Activated gamma-delta T cell (primary cell): ENCODE measurements around the gene BRIP1.

Source experiments
- DNase-seq: peaks from one replicate; lab custom pipeline; 2025; lab: John Stamatoyannopoulos, UW

BRIP1 gene

DNA sequence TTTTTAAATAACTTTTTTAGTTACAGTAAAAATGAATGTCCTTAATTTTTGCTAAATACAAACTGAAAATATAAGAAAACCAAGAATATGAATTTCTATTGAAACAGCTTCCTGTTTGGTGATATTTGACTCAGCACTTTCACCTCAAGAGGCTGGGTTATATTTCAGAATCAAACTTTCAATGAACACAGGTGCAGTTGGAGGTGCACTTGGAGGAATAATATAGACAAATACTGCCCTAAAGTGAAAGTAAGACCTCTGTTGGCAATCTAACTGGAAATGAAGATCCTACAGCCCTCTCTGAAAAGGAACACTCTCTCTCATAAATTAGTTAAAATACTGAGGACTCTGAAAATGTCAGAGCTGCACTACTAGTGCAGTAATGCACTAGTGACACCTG lies 106.2 kb downstream of the BRIP1 start:
- DNase-seq = no peak

DNA sequence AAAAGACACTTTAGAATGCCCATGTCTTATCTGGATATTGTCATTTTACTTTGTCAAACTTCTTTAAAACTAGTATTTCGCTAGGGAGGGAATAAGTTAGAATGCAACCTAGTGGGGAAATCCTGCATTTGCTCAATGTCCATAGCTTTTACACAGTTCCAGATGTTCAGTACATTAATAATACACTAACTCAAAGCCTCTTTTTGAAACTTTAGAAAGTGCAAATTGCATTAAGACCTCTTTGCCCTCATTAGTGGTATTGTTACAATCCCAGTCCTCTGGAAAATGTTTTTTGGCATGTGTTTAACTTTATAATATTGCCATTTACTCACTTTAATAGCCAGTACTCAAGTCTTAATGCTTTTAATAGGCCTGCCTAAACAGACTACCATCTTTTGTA lies 106.8 kb downstream of the BRIP1 start:
- no peak for DNase-seq

DNA sequence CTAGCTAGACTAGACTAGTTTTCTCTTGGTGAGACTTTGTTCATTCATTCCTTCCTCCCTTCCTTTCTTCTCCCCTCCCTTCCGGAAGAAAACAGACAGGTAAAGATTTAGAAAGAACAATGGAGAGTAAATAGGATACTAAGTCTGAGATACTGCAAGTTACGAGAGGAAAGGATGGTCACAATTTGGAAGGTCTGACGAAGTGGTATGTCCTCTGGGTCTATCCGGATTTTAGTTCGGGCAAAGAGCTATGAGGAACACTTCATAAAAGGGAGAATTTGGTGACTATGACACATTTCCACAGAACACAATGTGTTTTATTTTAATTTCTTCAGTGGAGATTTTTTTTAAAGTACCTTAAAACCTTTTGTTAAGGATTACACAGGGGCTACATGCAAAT lies 107.7 kb downstream of the BRIP1 start:
- no peak for DNase-seq

DNA sequence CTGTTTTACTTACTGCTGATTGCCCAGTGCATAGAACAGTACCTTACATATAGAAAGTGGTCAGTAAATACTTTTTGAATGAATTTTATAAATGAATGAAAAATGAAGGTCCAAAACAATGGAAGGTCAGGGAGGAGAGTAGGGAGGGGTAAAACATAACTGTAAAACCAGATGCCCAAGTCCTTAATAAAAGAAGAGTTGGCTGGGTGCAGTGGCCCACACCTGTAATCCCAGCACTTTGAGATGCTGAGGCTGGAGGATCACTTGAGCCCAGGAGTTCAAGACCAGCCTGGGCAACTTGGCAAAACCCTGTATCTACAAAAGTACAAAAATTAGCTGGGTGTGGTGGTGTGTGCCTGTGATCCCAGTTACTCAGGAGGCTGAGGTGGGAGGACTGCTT lies 108.2 kb downstream of the BRIP1 start:
- DNase-seq = no peak

DNA sequence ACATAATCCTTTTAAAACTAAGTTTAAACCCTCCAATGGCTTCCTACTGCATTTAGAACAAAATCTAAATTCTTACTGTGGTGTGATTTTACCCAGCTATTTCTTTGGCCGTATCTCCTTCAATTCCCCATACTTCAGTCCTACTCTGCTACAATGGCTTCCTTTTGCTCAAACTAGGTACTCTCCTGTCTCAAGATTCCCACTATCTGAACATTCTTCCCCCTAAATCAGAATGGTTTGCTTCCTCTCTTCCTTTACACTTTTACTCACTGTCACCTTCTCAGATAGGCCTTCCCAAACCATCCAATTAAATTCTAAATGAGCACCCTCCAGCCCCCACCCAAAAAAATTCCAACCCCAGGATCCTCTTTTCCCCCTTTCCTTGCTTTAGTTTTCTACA lies 109.2 kb downstream of the BRIP1 start:
- DNase-seq = no peak

DNA sequence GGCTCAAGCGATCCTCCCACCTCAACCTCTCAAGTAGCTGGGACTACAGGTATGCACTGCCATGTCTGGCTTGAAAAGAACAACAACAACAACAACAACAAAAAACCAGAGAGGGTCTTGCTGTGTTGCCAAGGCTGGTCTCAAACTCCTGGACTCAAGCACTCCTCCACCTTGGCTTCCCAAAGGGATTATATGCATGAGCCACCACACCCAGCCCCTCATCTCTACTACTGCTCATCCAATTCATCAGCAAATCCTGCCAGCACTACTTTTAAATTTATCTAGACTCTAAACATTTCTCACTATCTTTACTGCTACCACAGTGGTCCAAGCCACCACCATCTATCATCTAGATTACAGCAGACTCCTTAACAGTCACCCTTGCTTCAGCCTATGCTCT lies 109.6 kb downstream of the BRIP1 start:
- DNase-seq = no peak

DNA sequence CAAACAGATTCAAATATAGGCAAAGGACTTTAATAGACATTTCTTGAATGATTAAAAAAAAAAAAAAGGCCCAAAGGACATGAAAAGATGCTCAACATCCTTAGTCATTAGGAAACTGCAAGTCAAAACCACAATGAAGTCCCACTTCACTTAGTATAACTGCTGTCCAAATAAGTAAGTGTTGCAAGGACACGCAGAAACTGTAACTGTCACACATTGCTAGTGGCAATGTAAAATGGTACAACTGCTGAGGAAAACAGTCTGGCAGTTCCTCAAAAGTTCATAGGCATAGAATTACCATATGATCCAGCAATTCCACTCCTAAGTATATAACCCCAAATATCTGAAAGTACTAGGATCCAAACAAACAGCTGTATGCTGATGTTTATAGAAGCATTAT lies 112.7 kb downstream of the BRIP1 start:
- no peak for DNase-seq

DNA sequence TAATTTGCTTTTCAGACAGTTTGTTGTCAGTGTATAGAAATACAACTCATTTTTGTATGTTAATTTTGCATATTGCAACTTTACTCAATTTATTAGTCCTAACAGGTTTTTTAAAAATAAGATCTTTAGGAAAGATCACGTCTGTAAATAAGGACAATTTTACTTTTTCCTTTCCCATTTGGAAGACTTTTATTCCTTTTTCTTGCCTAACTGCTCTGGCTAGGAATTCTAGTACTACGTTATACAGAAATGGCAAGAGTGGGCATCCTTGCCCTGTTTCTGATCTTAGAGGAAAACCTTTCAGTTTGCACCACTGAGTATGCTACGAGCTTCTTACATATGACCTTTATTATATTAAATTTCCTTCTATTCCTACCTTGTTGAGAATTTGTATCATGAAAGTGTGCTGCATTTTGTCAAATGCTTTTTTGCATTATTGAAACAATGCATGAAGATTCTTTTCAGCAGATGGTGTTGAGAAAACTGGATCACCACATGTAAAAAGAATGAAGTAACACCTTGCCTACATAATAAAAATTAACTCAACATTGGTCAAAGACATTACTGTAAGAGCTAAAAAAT lies 113.4 kb downstream of the BRIP1 start:
- DNase-seq = no peak

DNA sequence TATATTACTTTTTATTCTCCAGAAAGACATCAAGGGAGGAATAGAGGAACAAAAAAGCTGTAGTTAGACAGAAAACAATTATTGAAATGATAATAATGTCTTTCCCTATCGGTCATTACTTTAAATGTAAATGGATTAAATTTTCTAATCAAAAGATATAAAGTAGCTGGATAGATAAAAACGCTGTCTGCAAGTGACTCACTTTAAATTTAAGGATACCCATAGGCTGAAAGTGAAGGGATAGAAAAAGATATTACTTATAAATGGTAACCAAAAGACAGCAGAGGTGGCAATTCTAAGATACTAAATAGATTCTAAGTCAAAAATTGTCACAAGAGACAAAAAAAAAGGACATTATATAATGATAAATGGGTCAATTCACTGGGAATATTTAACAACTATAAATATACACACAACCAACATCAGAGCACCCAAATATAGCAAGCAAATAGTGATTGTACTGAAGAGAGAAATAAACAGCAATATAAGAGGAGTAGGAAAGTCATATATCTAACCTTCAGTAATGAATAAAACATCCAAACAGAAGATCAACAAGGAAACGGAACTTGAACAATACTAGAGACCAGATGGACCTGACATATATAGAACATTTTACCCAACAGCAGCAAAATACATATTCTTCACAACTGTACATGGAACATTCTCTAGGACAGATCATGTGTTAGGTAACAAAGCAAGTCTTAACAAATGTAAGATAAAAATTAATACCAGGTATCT lies 116.9 kb downstream of the BRIP1 start:
- no peak for DNase-seq

DNA sequence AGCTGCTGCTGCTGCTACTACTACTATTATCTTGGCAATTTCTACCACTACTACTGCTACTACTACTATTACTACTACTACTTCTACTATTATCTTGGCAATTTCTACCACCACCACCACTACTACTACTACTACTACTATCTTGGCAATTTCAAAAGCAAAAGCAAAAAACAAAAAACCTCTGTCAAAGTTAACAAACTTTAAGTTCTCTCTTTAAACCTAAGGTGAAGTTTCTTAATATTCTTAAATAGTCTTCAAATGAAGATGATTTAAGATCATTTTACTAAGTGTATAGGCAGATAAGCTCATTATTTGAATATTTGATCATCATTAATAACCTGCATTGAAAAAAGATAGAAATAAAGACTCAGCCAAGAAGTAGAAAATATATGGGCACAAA lies 118.5 kb downstream of the BRIP1 start:
- DNase-seq = no peak

DNA sequence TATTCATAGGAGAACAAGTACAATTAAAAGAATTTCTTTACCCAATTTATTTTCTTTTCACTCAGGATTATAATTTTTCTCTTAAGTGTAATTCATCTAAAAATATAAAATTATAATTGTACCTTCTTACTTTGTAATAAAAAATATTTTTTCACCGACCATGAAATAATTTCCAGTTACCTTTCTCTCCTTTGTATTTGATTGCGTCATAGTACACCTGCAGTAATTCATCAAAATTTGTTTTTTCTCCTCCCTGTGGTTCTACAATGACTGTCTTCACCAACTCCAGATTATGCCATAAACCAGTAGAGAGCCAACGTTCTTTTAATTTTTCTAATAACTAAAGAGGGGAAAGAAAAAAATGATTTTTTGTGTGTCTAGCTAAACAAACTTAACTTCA lies 119.1 kb downstream of the BRIP1 start:
- DNase-seq = no peak

DNA sequence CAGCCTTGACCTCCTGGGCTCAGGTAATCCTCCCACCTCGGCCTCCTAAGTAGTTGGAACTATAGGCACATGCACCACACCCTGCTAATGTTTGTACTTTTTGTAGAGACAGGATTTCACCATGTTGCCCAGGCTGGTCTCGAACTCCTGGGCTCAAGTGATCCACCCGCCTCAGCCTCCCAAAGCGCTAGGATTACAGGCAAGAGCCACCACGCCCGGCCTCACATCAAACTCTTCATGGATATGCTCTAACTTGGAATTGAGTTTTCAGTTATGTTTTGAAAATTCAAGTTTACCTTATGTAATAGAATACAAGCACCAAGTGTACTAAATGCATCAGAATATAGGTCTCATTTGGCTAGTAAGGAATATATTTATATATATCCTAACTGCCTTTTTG lies 119.6 kb downstream of the BRIP1 start:
- DNase-seq = no peak

DNA sequence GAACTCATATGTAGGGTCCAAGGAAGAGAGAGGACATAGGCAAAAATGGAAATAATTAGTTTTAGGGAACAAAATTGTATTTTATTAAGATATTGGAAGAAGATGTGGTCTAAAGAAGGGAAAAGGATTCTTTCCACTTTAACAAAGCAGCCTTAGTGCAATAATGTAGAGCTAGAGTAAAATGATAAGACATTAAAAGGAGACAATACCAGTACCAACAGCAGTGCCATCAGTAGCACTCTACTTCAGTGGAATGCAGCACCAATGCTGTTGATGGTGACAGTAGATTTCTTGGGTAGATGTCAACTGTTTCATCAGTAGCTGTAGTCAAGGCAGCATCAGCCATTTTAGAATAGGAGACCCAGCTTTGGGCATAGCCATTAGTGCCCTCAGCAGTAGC lies 124.3 kb downstream of the BRIP1 start:
- no peak for DNase-seq

DNA sequence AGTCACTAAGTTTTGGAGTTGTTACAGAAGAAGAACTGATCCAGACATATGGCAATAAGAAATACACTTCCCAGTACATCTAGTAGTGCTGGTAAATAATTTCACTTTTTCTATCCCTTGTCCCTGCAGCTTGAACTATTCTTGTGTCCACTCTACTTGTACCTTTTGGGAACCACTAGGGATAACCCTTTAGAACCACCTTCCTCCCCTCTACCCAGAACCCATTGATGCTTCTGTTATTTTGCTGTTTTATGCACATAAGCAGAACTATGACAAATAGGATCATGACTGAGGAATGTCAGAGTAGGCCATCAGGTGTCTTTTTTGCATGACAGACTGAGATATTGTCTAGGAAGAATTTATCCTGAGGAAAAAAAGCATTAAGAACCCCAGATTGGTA lies 125.1 kb downstream of the BRIP1 start:
- no peak for DNase-seq

DNA sequence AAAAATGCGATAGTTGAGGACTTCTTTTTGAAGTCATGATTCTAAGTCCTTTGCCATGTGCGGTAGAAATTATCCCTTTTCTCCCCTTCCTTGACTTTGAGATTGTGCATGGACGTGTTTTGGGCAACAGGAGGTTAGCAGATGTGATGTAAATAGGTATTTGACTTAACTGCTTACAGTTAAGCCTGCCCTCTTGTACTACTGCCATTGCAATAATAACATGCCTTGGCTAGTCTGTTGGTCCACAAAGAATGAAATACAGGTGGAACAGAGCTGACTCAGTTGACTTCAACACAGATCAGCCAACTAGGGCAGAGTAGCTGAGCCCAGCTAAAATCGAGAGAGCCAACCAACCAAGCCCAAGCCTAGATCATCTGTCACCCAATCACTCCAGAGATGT lies 125.5 kb downstream of the BRIP1 start:
- no peak for DNase-seq

DNA sequence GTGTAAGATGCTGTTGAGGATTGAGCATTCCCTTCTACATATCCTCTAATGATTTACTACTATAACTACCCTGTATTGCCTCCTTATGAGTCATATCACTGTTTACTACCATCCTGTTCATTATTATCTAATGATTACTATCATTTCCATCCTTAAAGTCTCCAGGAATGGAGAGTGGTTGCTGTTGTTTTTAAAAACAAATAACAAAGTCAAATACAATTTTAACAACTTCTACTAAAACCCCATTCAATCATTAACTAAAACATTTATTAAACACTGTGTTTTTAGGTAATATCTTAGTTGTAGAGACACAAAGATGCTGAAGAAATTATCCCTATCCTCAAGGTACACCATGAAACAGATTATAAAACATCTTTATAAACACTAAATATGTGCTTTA lies 126.9 kb downstream of the BRIP1 start:
- DNase-seq = no peak

DNA sequence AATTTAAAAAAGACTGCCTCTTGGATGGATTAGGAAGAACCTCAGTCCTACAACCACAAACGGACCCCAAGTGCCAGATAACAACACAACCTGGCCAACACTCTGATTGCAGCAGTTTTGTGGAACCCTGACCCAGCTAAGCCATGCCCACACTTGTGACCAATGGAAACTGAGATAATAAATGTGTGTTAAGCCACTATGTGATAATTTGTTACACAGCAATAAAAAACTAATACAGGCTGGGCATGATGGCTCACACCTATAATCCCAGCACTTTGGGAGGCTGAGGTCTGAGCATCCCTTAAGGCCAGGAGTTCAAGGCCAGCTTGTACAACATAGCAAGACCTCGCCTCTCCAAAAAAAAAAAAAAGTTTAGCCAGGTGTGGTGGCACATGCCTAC lies 127.5 kb downstream of the BRIP1 start:
- no peak for DNase-seq

DNA sequence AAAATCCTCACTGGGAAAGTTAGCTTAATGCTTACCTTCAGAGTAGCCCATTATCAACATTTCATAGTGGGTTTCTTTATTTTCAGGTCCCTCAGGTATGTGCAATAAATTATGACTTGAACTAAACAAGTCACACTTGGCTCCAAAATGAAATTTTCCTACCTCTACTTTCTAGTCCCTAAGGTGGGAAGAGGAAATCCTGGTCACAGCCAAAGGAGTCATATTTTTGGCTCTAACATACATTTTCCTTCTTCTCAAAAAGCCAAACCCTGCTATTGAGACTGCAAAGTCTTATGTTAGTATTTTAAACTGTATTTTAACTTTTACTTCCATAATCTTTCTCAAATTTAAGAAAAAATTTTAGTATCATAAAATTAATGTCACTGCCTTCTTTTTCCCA lies 128.9 kb downstream of the BRIP1 start:
- no peak for DNase-seq

DNA sequence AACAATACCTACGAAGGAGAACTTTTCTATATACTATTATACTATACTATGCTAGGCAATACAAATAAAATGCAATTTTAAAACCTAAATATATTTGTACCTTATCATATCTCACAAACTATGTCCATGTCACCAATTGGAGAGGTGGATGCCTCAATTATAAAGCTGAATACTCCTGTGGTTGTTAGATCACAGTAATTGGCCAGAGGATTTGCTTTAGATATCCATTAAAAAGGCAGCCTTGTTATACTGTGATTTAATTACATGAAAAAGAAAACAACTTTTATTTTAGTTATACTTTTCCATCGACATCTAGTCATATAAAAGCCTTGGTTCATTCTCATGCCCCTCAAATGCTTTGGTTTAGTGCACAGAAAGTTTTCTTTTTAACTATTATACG lies 129.3 kb downstream of the BRIP1 start:
- no peak for DNase-seq

DNA sequence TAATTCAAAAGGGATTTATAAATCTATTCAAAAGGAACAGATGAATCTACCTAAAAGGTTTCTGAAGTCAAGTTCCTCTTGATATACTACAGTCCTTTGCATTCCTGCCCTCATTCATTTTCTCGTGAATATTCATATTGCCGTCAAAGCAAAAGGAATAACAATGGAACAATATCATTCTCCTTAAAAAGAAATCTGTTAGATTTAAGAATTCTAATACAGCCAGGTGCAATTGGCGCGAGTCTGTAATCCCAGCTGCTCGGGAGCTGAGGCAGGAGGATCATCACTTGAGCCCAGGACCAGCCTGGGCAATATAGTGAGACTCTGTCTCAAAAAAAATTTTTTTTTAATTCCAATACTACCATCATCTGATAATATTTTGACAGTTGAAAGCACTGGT lies 130.3 kb downstream of the BRIP1 start:
- no peak for DNase-seq

DNA sequence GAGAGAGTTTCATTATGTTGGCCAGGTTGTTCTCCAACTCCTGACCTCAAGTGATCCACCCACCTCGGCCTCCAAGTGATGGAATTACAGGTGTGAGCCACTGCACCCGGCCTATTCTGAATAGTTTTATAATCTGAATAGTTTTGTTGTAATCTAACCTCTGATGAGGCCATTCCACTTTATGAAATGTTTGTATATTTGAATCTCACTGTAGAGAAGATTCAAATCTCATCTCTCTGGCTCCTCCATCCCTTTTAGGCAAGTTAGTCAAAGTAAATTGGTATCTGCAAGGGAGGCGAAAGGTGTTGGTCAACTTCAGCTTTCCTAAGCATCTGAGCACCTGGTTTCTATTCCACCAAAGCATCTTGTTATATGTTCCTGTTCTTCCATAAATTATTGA lies 131.2 kb downstream of the BRIP1 start:
- DNase-seq = no peak

DNA sequence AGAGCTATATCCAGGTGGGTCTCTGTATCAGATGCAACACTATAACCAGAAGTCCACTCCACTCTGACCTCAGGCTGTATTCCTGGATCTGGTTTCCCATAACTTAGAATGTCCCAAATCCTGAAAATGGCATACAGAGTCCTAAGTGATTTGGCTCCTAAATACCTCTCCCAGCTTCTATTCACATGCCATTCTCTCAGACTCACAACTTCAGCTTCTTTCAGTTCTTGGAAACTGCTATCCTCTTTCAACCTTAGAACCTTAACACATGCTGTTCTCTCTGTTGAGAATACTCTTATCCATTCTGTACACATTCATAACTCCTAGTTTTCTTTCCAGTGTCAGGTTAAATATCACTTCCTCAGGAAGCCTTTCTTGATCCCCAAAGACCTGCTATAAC lies 132.0 kb downstream of the BRIP1 start:
- no peak for DNase-seq

DNA sequence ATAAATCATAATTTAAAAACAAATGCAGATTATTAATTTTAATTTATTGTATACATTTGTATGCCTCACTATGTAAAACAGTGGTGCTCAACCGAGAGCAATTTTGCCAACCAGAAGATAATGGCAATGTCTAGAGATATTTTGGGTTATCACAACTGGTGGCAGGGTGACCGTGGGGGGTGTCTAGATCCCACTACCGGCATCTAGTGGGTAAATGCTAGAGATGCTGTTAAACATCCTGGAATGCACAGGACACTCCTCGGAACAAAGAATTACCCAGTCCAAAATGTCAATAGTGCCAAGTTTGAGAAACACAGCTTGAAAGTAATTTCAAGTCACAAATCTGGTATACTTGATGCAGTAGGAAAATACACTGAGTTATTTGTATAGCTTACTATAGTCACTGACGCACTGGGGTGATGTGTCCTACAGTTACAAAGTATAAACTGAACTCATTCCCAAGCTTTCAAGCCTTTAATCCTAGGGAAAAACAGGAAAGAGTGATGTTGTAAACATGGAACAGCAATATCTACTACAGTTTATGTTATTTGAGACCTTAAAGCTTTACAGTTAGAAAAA lies 133.5 kb downstream of the BRIP1 start:
- no peak for DNase-seq

DNA sequence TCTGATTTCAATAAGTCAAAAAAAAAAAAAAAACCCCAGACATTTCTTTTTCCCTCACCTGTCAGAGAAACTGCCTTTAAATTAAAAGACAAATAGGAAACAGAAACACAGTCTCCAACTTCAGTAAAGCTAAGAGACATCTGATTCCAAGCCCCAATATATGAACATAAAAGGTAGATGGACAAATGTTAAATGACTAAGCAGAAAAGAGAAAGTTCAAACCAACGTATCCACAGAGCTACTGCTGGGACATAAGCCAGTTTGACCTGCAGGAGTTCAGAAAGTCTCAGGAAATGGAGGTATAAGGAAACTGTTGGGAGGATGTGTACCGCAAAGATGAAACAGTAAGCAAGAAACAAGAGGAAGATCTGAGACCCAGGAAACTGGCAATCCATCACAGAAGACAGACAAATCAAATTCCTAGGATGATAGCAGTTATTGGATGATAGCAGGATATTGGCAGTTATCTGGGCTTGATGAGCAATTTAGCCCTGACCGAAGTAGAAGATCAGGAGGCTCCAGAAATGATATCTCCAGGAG lies 135.0 kb downstream of the BRIP1 start:
- DNase-seq = no peak
